C4-2B (cell line): ENCODE measurements around the gene YIPF6.

ENCODE experiments used
- CTCF ChIP-seq: fragments of 450-650 bp; conservative IDR thresholded peaks from 2 replicates; pipeline ENCODE4 v1.5.1; 2017; ENCODE audit warnings: mild to moderate bottlenecking
- ZFX ChIP-seq: fragments of 450-650 bp; IDR thresholded peaks from 2 replicates; pipeline ENCODE4 v1.6.1; 2017

- no peak for TF ChIP-seq CTCF
- no peak for TF ChIP-seq ZFX
These were observed 36.7 kb upstream of the YIPF6 start for GRCh38 chrX:68462197-68462596.
